Renal cortical epithelial cell (primary cell): Measurements from ENCODE around the gene RNF126. TPM values are rescaled to one million over a fixed set of nuclear protein-coding genes. Genes with fewer than 3 reads are reported as not detected.
A peak's percentile ranks its signal among the peaks of the same experiment; 100 is the strongest.
"Not testable (repeated sequence)": the region's sequence is repeated elsewhere in the genome, so short reads cannot be mapped to it uniquely, and the experiment has no call there.

Experiments used
- DNase-seq: peaks from one replicate; pipeline ENCODE4 v3.0.0-alpha.2; 2011; ENCODE audit warnings: low read depth
- total RNA-seq: library from RNA; depleted of rRNA; stranded (reverse); fragments of >200 nt; gene quantifications from 2 replicates; pipeline ENCODE4 v1.2.3, GENCODE V29; 2014

The RNF126 gene
- 19.8 and 23.4 TPM in 2 replicates for total RNA-seq

DNA sequence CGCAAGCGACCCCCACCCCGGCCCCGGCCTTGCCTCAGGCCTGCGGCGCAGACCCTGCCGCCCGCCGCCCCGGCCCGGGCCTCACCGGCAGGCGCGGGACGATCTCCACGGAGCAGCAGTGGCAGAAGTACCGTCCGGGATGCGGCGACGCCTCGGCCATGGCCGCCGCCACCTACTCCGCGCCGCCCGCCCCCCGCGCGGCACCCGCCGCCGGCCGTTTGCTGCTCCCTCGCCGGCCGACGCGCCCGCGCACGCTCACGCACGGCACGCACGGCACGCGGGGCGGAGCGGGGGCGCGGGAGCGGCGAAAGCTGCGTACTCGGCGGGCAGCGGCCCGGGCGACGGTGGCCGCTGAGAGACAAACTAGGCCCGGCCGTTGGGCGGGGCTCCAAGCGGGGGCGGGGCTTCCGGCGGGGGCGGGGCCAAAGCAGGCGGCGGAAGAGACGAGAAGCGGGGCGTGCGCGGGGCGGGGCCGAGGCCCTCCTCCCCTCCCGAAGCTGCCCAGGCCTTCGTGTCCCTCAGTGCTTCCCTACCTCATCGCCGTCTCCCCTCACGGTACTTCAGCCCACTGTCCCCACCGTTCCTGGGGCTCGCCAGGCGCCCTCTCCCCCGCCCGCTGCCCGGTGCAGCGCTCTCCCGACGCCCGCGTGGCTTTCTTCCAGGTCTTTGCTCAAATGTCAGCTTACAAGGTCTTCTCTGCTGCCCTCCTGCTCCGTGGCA, at the start of gene RNF126:
Gene RNF126 (minus strand): TSS at position 253 of the 720 bp plus-strand sequence. CDS start 93 bp downstream, at position 160.
- DNase-seq, result peak; percentile 46

DNA sequence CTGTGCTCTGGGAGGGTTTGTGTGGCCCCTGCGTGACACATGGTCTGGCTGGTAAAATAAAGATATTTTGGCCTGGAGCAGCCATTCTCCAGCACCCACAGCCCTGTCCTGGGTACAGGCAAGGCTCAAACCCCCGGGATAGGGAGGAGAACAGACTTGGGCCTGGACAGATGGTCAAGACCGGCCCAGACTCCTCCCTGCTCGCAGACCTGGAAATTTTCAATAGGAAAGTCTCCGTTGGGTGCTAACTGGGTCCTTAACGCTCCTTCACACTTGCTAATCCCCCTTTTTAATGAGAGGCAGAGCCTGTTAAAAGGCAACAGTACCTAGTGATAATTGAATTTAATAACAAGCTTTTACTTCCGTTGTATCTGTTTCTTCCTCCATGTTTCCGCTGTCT, 48.2 kb upstream of the RNF126 start:
- DNase-seq, result no peak

DNA sequence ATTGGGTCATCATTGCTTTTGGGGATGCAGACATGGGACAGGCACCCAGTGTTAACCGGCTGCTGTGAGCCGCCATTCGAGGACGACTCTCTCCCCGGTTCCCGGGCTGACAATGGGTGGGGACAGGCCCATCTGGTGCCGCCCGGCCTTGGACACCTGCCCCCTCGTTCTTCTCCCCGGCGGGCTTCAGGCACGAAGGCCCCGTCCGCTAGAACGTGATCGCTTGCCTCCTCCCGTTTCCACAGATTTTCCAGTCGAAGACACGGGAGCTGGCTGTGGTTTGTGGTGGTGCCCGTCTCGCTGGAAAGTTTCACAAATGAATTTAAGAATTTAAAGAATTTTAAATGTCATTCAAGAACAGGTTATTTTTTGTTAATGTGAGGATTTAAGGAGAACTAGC, 47.8 kb upstream of the RNF126 start:
- peak; percentile 21 for DNase-seq

DNA sequence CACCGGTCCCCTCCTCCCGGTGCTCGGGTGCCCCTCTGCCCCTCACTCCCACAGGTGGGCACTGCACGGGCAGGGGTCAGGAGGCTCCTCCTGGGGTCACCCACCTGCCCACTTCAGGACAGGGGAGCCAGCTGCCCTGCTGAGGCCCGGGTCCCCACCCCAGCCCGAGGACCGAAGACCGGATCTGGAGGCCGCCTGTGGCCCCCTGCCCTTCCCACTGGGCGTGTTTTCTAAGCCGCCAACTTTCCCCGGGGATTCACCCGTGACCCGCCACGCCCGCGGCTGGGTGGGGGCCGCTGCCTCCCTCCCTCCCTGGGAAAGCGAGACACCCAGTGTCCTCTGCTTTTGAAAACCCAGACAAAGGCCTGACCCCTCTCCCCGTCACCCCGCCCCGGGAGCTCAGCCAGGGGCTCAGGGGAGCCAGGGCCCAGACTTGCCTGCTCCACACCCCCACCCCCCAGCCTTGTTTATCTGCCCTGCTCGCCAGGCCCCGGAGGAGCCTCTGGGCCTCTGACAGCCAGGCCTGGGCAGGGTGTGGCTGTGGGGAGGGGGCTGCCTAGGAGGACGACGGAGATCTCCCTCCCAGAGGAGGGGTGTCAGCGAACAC, 47.1 kb upstream of the RNF126 start:
- no peak for DNase-seq

DNA sequence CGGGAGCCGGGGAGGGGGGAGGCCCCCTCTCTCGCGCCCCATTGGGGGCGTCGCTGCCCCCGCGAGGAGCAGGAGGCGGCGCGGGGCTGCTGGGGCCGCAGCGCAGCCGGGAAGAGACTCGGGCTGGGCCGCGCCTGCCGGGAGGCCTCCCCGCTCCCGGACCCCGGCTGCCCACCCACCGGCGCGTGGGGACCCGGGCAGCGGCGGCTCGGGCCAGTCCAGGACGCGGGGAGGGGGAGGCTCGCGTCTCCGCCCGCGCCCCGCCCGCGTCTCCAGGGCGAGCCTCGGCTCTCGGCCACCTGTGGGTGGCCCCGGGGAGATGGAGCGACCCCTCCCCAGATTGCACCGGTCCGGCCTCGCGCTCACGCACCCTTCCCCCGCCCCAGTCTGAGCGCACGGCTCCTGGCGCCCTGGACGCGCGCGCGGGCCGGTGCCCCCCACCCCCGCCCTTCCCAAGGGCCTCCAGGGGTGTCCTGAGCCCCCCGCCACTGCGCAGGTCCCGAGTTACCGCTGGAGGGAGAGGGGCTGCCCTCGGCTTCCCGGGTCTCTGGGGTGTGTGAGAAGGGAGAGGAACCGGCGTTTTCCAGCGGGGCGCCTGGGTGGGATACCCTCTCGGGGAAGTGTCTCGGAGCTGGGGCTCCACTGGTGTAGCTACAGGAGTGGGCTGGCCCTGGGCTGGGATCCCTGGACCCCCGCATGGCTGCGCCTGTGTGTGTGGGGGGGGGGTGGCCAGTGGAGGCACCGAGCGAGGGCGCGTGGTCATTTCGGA, 46.4 kb upstream of the RNF126 start:
- DNase-seq, result no peak

DNA sequence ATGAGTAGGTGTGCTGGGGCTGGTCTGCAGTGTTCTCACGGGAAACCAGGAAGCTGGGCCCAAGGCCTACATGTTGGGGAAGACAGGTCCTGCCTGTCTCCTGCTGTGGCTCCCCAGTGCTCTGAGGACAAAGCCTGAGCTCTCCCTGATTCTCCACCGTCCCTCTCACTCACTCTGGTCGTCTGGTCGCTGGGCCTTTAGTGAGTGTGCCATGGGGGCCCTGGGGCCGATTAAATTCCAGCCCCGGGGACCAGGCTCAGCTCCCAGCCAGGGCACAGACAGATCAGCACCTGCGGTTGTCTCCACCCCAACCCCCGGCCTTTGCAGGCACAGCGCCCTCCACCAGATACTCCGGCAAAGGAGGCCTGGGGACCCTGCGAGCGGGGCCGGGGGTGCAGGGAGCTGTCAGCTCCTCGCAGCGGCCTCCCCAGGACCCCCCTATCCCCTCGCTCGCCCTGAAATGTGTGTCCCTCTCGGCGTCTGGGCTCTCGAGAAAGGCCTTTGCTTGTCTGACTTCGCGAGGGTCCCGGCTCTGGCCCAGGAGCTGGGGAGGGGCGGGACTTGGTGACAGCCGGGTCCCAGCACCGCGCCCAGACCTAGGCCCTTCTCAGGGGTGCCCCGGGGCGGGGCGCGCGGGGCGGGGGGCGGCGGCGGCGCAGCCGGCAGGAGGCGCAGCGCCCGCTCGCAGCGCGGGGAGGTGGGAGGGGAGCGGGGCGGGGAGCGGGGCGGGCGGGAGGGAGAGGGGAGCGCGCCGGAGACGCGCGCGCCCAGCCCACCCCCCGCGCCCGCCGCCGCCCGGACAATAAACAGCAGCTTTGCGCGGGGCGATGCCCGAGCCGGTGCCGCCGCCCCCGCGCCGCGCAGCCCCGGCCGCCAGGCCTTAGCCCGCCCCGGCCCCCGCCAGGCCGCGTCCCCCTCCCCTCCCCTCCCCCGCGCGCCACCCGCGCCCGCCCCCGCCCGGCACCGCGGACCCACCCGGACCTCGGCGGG, 45.4 kb upstream of the RNF126 start, which contains the start of gene PALM:
Gene PALM (plus strand): TSS at position 782 of the 990 bp plus-strand sequence. CDS start 212 bp downstream, outside the sequence.
- no peak for DNase-seq

DNA sequence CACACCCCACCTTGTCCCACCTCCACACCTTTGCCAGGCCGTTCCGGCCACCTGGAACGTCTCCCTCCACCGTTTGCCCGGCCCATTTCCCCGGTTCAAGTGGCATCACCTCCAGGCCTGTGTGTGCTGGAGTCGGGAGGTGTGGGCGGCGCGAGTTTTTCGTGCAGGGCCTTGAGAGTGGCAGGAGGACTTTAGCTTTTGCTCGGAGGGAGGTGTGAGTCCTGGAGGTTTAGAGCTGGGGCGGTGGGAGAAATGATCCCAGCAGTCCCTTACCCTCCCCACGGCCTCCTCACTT, 41.4 kb upstream of the RNF126 start:
- DNase-seq, result no peak

DNA sequence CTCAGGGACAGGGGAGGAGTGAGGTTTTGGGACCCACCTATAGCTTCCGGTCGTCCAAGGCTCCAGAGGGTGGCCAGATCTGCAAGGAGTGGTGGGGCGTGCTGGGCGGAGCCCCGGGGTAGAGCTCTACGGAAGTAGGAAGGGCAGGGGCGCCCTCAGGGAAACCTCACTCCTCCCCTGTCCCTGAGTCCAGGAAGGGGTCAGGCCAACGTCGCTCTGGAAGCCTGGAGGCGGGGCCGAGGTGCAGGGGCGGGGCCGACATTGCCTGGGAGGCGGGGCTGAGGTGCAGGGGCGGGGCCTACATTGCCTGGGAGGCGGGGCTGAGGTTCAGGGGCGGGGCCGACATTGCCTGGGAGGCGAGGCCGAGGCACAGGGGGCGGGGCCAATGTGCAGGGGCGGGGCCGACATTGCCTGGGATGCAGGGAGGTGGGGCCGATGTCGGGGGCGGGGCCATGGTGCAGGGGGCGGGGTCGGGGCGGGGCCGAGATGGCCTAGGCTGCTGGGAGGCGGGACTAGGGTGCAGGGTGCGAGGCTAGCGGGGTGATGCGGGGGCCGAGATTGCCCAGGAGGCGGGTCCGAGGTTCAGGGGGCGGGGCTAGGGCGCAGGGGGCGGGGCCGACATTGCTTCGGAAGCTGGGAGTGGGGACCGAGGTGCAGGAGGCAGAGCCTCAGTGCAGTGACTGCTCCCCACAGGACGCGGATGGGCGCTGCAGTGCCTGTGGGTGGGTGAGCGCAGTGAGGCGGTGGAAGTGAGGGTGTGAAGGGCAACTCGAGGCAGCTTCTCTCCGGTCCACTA, 40.8 kb upstream of the RNF126 start:
- DNase-seq, result peak; percentile 27

DNA sequence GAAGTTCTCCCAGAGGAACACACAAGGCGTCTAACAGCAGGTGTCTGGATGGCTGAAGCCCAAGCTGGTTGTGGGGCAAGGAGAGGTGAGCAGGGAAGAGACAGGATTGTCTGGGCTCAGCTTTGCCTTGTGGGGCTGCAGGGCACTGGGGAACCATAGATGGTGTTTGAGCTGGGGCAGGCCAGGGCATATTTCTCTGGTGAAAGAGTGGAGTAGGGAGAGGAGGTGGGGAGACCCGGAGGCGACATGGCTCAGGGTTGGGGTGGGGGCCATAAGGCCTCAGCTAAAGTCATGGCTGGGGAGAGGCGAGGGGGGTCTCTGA, 40.3 kb upstream of the RNF126 start:
- DNase-seq, result no peak

DNA sequence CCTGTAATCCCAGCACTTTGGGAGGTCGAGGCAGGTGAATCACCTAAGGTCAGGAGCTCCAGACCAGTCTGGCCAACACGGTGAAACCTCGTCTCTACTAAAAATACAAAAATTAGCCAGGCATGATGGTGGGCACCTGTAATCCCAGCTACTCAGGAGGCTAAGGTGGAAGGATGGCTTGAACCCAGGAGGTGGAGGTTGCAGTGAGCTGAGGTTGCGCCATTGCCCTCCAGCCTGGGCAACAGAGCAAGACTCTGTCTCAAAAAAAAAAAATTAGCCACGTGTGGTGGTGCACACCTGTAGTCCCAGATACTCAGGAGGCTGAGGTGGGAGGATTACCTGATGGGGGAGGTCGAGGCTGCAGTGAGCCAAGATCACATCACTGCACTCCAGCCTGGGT, 39.8 kb upstream of the RNF126 start:
- DNase-seq, result not testable (repeated sequence)

DNA sequence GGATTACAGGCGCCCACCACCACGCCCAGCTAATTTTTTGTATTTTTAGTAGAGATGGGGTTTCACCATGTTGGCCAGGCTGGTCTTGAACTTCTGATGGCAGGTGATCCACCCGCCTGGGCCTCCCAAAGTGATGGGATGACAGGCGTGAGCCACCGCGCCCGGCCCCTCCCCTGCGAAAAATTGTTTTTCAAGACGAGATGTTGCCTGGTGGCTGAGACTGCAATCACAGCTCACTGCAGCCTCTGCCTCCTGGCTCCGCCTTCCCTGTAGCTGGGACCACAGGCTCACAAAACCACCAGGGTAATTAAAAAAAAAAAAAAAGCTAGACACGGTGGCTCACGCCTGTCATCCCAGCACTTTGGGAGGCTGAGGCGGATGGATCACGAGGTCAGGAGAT, 36.9 kb upstream of the RNF126 start:
- not testable (repeated sequence) for DNase-seq

DNA sequence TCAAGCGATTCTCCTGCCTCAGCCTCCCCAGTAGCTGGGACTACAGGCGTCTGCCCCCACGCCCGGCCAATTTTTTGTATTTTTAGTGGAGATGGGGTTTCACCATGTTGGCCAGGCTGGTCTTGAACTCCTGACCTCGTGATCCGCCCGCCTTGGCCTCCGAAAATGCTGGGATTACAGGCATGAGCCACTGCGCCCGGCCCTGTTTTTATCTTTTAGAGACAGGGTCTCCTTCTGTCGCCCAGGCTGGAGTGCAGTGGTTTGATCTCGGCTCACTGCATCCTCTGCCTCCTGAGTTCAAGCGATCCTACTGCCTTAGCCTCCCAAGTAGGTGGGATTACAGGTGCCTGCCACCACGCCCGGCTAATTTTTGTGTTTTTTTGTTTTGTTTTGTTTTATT, 35.5 kb upstream of the RNF126 start:
- not testable (repeated sequence) for DNase-seq

DNA sequence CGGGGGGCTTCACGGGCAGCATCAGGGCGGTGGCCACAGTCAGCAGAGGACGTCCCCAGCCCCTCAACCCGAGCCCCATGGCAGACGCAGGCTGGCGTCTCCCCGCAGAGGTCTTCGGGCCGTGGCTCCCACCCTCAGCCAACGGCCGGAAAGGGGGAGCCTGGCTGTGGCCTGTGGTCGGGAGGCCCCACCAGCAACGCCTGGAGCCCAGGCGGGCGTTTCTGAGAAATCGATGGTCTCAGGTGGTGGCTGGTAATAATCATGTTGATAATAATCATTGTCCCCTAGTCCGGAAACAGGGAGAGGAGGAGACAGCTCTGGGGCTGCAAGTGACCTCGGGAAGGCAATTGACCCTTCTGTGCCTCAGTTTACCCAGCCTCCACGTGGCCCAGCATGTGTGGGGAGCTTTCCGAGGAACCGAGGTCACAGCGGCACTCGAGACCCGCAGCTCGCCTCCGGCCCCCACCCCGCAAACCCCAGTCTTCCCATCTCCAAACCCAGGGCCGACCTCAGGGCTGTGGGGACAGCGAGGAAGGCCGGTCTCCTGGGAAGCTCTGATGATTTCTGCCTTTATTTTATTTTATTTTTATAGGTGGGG, 32.4 kb upstream of the RNF126 start, which contains the start of gene PRSS57:
Gene PRSS57 (minus strand): TSS at position 101 of the 598 bp plus-strand sequence. CDS start 22 bp downstream, at position 79.
- DNase-seq, result no peak

DNA sequence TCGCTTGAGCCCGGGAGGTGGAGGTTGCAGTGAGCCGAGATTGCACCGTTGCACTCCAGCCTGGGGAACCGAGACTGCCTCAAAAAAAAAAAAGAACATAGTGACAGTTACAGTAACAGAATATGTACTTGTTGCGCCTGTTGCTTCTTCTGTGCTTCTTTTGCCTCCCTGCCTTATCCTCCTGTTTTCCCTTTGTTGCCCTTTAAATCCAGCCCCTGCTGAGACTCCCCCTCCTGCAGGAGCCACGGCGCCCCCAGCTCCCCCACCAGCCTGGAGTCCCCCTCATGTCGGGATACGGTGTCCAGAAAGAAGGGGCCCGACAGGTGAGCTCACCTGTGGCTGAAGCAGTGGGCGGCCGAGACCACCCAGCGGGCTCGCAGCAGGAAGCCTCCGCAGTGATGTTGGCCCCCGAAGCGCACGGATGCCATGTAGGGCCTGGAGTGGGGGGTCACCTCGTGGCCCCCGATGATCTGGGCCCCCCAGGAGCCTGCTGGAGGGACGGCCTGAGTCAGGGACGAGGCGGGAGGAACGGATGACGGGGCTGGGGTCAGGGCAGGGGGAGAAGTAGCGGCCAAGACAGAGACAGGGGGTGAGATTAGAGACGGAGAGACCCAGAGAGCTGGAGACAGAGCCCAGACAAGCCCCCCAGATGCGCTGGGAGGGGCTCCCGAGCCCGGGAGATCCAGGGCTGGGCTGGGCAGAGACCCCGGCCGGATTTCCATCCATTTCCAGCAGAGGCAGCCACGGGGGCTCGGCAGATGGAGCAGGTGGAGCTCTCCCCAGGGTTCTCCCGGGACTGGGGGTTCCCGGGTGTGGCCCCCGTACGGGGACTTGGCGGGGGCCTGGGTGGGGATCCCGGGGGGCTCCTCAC, 31.7 kb upstream of the RNF126 start:
- DNase-seq, result no peak

DNA sequence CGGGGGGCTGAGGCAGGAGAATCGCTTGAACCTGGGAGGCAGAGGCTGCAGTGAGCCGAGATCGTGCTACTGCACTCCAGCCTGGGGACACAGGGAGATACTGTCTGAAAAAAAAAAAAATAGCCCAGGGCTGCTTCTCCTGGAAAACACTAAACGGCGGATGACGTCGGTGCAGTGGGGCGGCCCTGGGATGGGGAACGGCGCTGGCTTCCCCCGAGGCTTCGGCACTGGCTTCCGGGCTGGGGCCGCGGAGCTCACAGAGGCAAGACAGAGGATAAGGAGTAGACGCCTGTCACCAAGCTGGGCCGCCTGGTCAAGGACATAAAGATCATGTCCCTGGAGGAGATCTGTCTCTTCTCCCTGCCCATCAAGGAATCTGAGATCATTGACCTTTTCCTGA, 27.2 kb upstream of the RNF126 start:
- no peak for DNase-seq

DNA sequence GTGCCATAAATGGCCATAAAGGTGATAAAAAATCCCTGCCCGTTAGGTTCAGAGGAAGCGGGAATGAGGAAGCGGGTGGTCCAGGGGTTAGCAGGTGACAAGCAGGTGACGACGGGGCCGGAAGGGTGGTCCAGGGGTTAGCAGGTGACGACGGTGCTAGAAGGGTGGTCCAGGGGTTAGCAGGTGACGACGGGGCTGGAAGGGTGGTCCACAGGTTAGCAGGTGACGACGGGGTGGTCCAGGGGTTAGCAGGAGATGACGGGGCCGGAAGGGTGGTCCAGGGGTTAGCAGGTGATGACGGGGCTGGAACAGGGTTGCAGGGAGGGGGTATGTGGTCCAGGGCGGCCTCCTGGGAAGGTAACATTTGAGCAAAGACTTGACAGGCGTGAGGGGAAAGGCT, 26.0 kb upstream of the RNF126 start:
- DNase-seq, result no peak

DNA sequence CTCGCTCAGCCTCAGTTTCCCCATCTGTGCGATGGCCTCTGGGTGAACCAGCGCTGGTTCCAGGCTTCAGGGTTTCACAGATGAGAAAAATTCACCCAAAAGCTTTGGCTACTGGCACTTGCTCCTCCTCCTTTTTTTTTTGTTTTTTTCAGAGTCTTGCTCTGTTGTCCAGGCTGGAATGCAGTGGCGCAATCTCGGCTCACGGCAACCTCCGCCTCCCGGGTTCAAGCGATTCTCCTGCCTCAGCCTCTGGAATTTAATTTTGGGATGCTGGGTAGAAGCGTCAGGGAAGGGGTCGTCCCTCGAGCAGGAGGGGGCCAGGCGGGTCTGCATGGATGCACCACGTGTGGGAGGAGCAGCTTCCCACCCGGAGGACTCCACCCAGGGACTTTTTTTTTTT, 25.2 kb upstream of the RNF126 start:
- DNase-seq, result no peak

DNA sequence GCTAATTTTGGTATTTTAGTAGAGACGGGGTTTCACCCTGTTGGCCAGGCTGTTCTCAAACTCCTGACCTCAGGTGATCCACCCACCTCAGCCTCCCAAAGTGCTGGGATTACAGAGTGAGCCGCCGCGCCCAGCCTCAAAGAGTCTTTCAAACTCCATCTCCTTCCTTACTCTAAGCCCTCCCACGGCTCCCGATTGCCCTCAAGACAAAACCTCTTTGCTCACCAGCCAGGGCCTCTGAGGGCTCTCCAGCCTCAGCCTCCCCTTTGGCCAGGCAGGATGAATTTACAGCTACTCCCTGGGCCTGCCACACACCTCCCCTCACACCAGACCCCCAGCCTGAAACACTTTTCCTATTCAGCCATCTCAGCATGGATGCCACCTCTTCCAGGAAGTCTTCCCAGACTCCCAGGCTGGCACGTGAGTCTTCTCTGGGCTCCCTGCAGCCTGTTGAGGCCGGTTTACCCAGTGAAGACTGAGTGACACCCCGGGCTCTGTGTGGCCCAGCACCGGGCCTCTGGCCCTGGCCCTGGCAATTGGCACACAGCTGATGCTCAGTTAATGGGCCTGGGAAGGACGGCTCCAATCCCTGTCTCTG, 24.7 kb upstream of the RNF126 start:
- no peak for DNase-seq
